Keratinocyte (primary cell): Measurements from ENCODE around the gene TMEM132D. TPM values are rescaled to one million over a fixed set of nuclear protein-coding genes. Genes with fewer than 3 reads are reported as not detected.

ENCODE experiments used
- DNase-seq: peaks from one replicate; pipeline ENCODE4 v3.0.0-alpha.2; 2011; ENCODE audit warnings: low read depth, missing footprints, low spot score
- FAIRE-seq: peaks from 2 replicates; lab custom pipeline; 2011; peaks lifted over from hg19 to GRCh38; lab: Jason Lieb, UNC
- H2AFZ ChIP-seq: 2 replicates; pipeline ENCODE4 v1.6.0; 2012; ENCODE audit warnings: low read length, control low read depth, inconsistent platforms; ENCODE audit not compliant: control insufficient read depth
- H3K27ac ChIP-seq: 2 replicates; pipeline ENCODE4 v1.5.1; 2011; ENCODE audit warnings: low read length; ENCODE audit not compliant: control insufficient read depth, insufficient read depth
- H3K27me3 ChIP-seq: 3 replicates; pipeline ENCODE4 v1.6.0; 2011; ENCODE audit warnings: low read length; ENCODE audit not compliant: control insufficient read depth, insufficient read depth; ENCODE audit errors: extremely low read depth
- H3K36me3 ChIP-seq, 2 experiments: 2 replicates in 1 of 2; 3 replicates in 1 of 2; pipeline ENCODE4 v1.5.1; 2011; ENCODE audit warnings: low read length in 2 of 2, mild to moderate bottlenecking in 1 of 2; ENCODE audit not compliant: control insufficient read depth in 2 of 2, insufficient read depth in 2 of 2; ENCODE audit errors: extremely low read depth in 1 of 2
- H3K4me1 ChIP-seq: 3 replicates; pipeline ENCODE4 v1.5.1; 2011; ENCODE audit warnings: low read length; ENCODE audit not compliant: control insufficient read depth, insufficient read depth; ENCODE audit errors: extremely low read depth
- H3K4me2 ChIP-seq: 3 replicates; pipeline ENCODE4 v1.6.0; 2011; ENCODE audit warnings: low read depth, low read length; ENCODE audit not compliant: control insufficient read depth, insufficient read depth; ENCODE audit errors: extremely low read depth
- H3K4me3 ChIP-seq, 3 experiments: fragments of 200-600 bp in 1 of 3; sonication (generic) in 1 of 3; 2 replicates in 2 of 3; 3 replicates in 1 of 3; pipeline ENCODE4 v1.5.1; 2011 to 2016; ENCODE audit warnings: low read length in 3 of 3, mild to moderate bottlenecking in 3 of 3, control low read depth in 2 of 3, inconsistent platforms in 1 of 3, low read depth in 1 of 3, mixed read lengths in 1 of 3, mixed run types in 1 of 3, moderate library complexity in 1 of 3; ENCODE audit not compliant: control insufficient read depth in 2 of 3, insufficient read depth in 2 of 3; ENCODE audit errors: extremely low read depth in 1 of 3
- H3K79me2 ChIP-seq: 2 replicates; pipeline ENCODE4 v1.6.0; 2012; ENCODE audit warnings: low read length; ENCODE audit not compliant: control insufficient read depth, insufficient read depth
- H3K9ac ChIP-seq: 3 replicates; pipeline ENCODE4 v1.6.0; 2011; ENCODE audit warnings: low read length; ENCODE audit not compliant: control insufficient read depth, insufficient read depth; ENCODE audit errors: extremely low read depth
- H3K9me1 ChIP-seq: 3 replicates; pipeline ENCODE4 v1.6.0; 2011; ENCODE audit warnings: low read length; ENCODE audit not compliant: control insufficient read depth, insufficient read depth; ENCODE audit errors: extremely low read depth
- H3K9me3 ChIP-seq: 2 replicates; pipeline ENCODE4 v1.5.1; 2012; ENCODE audit warnings: low read depth, low read length; ENCODE audit not compliant: control insufficient read depth
- H4K20me1 ChIP-seq: 3 replicates; pipeline ENCODE4 v1.6.0; 2011; ENCODE audit warnings: low read length; ENCODE audit not compliant: control insufficient read depth, insufficient read depth; ENCODE audit errors: extremely low read depth
- EZH2 ChIP-seq: IDR thresholded peaks from one replicate; pipeline ENCODE4 v1.6.1; 2012; ENCODE audit warnings: inconsistent platforms, mild to moderate bottlenecking, low read length, moderate library complexity
- dilution Hi-C: fragments of 300-500 bp; cut with MboI; formaldehyde crosslinking; loops from one replicate; pipeline ENCODE4 v1.7.0; 2020; ENCODE audit warnings: low sequenced_read_pairs; ENCODE audit not compliant: extremely low pct_ligation_motif_present
- polyA plus RNA-seq, 5 experiments: library from polyadenylated mRNA; depleted of rRNA in 3 of 5; stranded (reverse) in 3 of 5; stranded (forward) in 1 of 5; unstranded in 1 of 5; fragments of >200 nt; gene quantifications; 1 replicate in 1 of 5; 2 replicates in 3 of 5; 3 replicates in 1 of 5; pipeline versions ENCODE4 v1.2.1 to v1.2.3, GENCODE V29; 2011 to 2012; ENCODE audit warnings: missing spikeins in 2 of 5, low read depth in 1 of 5, low replicate concordance in 1 of 5
- TF ChIP-seq, protein P1 (sequence below), 3 experiments: IDR thresholded peaks in 1 of 3; conservative IDR thresholded peaks in 1 of 3; optimal IDR thresholded peaks in 1 of 3; 2 replicates in 2 of 3; 3 replicates in 1 of 3; pipeline versions ENCODE3 to v1.5.1; 2011; ENCODE audit warnings: low read length in 3 of 3, mild to moderate bottlenecking in 3 of 3, moderate library complexity in 2 of 3, control low read depth in 1 of 3, inconsistent platforms in 1 of 3; ENCODE audit not compliant: insufficient read depth in 2 of 3; ENCODE audit errors: extremely low read depth in 1 of 3

Gene TMEM132D
- polyA plus RNA-seq, 1 donor (not counting 4 experiments of a cell fraction or from before 2014, with no cell fraction given): not detected

GRCh38 chr12:129831294-129831693, 72.5 kb downstream of the TMEM132D start:
- FAIRE-seq (no peak), DNase-seq (no peak)
- no peak overlapping the region for H3K9ac ChIP-seq
- no peaks in the 10 kb centered on the region for H3K4me1 ChIP-seq
- no peaks in the 10 kb centered on the region for H3K36me3 ChIP-seq
- H3K4me2 ChIP-seq: no peak overlapping the region
- no peaks in the 10 kb centered on the region for H3K9me1 ChIP-seq
- no peaks in the 10 kb centered on the region for H3K27me3 ChIP-seq
- no peak overlapping the region for H2AFZ ChIP-seq
- no peaks in the 10 kb centered on the region for H3K79me2 ChIP-seq
- no peak overlapping the region for H3K4me3 ChIP-seq
- no peak overlapping the region for H3K27ac ChIP-seq
- dilution Hi-C loops: no loop called here
- TF ChIP-seq EZH2: no peak
- TF ChIP-seq, protein P1, sequence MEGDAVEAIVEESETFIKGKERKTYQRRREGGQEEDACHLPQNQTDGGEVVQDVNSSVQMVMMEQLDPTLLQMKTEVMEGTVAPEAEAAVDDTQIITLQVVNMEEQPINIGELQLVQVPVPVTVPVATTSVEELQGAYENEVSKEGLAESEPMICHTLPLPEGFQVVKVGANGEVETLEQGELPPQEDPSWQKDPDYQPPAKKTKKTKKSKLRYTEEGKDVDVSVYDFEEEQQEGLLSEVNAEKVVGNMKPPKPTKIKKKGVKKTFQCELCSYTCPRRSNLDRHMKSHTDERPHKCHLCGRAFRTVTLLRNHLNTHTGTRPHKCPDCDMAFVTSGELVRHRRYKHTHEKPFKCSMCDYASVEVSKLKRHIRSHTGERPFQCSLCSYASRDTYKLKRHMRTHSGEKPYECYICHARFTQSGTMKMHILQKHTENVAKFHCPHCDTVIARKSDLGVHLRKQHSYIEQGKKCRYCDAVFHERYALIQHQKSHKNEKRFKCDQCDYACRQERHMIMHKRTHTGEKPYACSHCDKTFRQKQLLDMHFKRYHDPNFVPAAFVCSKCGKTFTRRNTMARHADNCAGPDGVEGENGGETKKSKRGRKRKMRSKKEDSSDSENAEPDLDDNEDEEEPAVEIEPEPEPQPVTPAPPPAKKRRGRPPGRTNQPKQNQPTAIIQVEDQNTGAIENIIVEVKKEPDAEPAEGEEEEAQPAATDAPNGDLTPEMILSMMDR (optimal IDR thresholded peaks at IDR 0.05 in 1 of 3, IDR thresholded peaks at IDR 0.05 in 1 of 3, conservative IDR thresholded peaks at IDR 0.05 in 1 of 3; ENCODE audit: extremely low read depth in 1 of 3, insufficient read depth in 2 of 3, low read length in 3 of 3): no peak
- peaks cover 2% of the 10 kb centered on the region for H3K9me3 ChIP-seq
- no peaks in the 10 kb centered on the region for H4K20me1 ChIP-seq

- no peak overlapping the region for H3K4me3 ChIP-seq
- H2AFZ ChIP-seq: no peak overlapping the region
- no peak overlapping the region for H3K9ac ChIP-seq
- FAIRE-seq (no peak), DNase-seq (no peak)
- H3K9me3 ChIP-seq: peaks cover 2% of the 10 kb centered on the region
- dilution Hi-C loops: no loop called here
- no peaks in the 10 kb centered on the region for H3K9me1 ChIP-seq
- H4K20me1 ChIP-seq: no peaks in the 10 kb centered on the region
- TF ChIP-seq EZH2: no peak
- TF ChIP-seq, protein P1 (optimal IDR thresholded peaks at IDR 0.05 in 1 of 3, IDR thresholded peaks at IDR 0.05 in 1 of 3, conservative IDR thresholded peaks at IDR 0.05 in 1 of 3; ENCODE audit: extremely low read depth in 1 of 3, insufficient read depth in 2 of 3, low read length in 3 of 3): no peak
- H3K27me3 ChIP-seq: no peaks in the 10 kb centered on the region
- no peaks in the 10 kb centered on the region for H3K79me2 ChIP-seq
- H3K4me1 ChIP-seq: no peaks in the 10 kb centered on the region
- H3K27ac ChIP-seq: no peak overlapping the region
- H3K4me2 ChIP-seq: no peak overlapping the region
- no peaks in the 10 kb centered on the region for H3K36me3 ChIP-seq
Observed at GRCh38 chr12:129830796-129831195, 73.0 kb downstream of the TMEM132D start.
